ENCODE data around the gene CADPS.

DNA sequence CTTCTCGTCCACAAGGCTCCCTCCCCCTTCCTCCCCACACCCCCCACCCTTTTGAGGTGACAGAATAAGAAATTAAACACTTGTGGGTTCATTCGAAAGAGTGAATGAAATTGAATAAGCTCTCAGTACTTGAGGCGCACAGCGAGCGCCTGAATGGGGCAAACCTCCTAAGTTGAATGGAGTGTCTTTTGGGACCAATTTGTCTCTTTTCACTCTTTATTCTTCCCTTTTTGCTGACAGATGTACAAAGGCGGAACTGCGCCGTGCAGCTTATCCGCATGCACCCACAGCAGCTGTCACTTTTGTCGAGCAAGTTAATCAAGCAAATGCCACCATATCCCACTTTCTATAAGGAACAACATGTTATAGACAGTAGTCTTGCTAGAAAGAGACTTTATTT, 454.0 kb downstream of the CADPS start:
- TF ChIP-seq CTCF (IDR thresholded peaks at IDR 0.05; ENCODE audit: low read length), result no peak
- no peak for TF ChIP-seq EZH2 (IDR thresholded peaks at IDR 0.05; ENCODE audit: borderline replicate concordance, low read length)

Data from OCI-LY1 (cell line).